ENCODE data around the gene ZBTB7A. TPM values are rescaled to one million over a fixed set of nuclear protein-coding genes. Genes with fewer than 3 reads are reported as not detected.

Gene ZBTB7A
- total RNA-seq, 2 experiments from 2014 or later, result 41.9 to 42.4 TPM

DNA sequence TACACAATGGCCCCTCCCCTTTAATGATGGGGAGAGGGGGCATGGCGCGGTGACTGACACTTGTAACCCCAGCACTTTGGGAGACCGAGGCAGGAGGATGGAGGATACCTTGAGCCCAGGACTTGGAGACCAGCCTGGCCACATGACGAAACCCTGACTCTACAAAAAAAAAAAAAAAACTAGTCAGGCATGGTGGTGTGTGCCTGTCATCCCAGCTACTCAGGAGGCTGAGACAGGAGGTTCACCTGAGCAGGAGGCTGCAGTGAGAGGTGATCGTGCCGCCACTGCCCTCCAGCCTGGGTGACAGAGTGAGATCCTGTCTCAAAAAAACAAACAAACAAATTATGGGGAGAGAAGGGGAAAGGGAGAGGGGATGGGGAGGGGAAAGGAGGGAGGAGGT lies 13.8 kb upstream of the ZBTB7A start:
- ChIA-PET CTCF (no interaction called here), POLR2A (no interaction called here)

- CTCF ChIA-PET, result interaction anchor here (0.8 to 1.4 kb wide), 2 partner anchors 31 to 62 kb away, joined by 3 to 5 read pairs; no protein-coding TSS in a partner anchor
- POLR2A ChIA-PET, result interaction anchor here (0.5 to 1.3 kb wide), 4 partner anchors 9 to 90 kb away, joined by 3 to 5 read pairs (median 4); no protein-coding TSS in a partner anchor
Observed at GRCh38 chr19:4077800-4078684, 11.3 kb upstream of the ZBTB7A start.

DNA sequence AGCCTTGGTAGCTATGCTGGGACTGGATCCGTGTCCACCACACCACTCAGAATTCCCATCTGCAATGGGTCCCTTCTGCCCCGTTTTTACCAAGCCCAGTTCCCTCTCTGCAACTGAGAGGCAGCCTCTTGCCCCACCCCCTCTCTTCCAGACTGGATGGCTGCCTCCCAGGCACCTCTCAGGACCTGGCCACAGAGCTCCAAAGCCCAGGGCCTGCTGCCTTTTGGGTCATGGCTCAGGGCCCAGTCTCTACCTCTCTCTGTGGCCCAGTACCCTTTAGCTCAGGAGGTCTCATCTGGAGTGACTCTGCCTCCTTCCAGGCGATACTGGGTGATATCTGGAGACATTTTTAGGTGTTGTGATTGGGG lies 10.3 kb upstream of the ZBTB7A start:
- ChIA-PET CTCF (no interaction called here), POLR2A (no interaction called here)

DNA sequence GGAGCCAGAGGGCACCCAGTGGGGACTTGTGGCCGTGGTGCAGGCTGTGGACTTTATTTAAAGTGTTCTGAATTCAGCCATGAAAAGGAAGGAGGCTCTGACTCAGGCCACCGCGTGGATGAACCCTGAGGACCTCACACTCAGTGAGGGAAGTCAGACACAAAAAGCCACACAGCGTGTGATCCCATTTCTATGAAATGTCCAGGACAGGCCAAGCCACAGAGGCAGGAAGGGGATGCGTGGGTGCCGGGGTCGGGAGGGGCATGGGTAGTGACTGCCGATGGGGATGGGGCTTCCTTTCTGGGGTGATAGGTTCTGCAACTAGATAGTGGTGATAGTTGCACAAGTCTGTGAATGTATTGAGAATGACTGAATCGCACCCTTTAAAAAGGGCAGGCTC lies 8.7 kb upstream of the ZBTB7A start:
- ChIA-PET POLR2A (no interaction called here), CTCF (no interaction called here)

- ChIA-PET CTCF (interaction anchor here (0.7 kb wide), 1 partner anchor 1574 kb away, joined by 3 read pairs; no protein-coding TSS in a partner anchor), POLR2A (no interaction called here)
Observed at GRCh38 chr19:4071610-4072009, 4.9 kb upstream of the ZBTB7A start.

DNA sequence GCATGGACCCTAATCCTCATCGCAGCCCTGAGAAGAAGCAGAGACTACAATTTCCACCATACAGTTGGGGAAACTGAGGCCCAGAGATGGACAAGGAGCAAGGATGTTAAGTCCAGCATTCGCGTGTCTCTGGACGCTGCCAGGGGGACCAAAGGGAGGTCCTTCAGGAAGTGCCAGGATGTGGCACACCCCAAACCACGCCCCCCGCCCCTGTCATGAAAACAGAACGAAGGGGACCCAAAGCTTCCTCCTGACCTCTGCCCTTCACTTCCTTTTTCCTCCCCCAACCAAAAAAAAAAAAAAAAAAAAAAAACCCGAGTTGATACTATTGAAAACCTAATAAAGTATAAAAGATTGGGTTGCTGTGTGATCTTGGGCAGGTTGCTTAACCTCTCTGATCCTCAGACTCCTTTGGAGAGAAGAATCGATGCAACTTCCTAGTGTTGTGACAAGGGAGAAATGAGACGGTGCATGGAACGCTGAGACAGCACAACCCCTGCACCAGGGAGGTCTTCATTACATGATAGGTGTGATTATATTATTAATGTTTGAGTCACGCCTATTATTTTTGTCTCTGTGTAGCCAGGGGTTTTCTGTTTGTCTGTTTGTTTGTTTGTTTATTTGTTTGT lies 2.7 kb upstream of the ZBTB7A start:
- CTCF ChIA-PET, result interaction anchor here (0.6 to 2.3 kb wide), 2 partner anchors 70 to 381 kb away, joined by 4 to 6 read pairs; no protein-coding TSS in a partner anchor

GRCh38 chr19:4068047-4068966 lies 1.6 kb upstream of the ZBTB7A start:
- POLR2A ChIA-PET, result no interaction called here
- CTCF ChIA-PET, result interaction anchor here (0.6 to 2.3 kb wide), 2 partner anchors 18 to 72 kb away, joined by 4 to 6 read pairs; no protein-coding TSS in a partner anchor

More for the DNA sequence above, 2.7 kb upstream of the ZBTB7A start:
- POLR2A ChIA-PET, result interaction anchor here (0.6 kb wide), 2 partner anchors 8 to 801 kb away, joined by 4 to 7 read pairs; no protein-coding TSS in a partner anchor

DNA sequence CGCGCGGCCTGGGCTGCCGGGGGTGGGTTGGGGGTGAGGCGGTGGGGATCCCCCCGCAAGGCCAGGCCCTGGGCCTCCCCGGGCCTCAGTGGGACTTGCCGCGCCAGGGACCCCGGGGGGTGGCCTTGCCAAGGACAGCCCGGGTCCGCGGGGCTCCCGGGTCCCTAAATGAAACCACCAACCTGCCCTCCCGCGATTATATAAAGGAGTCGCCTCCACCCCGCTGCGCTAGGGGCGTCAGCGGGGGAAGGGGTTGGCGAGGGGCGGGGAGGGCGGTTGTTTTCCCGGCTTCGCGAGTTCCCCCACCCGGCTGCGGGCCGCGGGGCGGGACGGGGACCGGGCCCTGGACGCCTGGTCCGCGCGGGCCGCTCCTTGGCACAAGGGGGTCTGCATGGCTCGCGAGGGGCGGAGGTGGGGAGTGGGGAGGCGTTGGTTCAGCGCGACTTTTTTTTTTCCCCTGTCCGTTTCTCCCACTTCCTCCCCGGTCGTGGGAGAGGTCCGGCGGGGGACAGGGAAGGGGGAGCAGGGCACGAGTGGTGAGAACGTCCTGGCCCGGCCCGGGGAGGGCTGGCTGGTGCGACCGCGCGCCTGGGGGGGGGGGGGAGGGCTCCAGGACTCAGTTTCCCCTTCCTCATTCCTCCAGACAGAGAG lies 822 bp upstream of the ZBTB7A start:
- ChIA-PET CTCF (interaction anchor here (2.3 kb wide), 1 partner anchor 72 kb away, joined by 6 read pairs; no protein-coding TSS in a partner anchor), POLR2A (interaction anchor here (0.5 to 0.7 kb wide), 3 partner anchors 77 to 110 kb away, joined by 3 read pairs; partner anchors contain the start of gene EEF2)

DNA sequence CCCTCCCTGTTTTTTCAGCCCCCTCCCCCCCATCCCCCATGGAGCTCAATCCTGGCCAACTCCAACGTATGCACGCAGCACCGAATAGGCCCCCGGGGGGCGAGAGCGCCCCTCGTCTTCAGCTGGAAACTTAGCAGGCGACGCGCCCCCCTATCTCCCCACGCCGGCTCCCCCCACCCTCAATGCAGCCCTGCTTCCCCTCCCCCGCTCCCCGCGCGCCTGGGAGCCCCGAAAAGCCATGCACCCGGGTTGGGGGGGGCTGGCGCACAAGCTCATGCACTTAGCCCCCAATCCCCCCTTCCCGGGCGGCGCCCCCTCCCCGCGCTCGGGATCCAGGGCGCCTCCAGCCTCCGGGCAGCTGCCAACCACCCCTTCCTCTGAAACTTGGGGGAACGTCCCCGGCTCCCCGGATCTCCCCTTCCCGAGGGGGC lies 508 bp downstream of the ZBTB7A start:
- POLR2A ChIA-PET, result interaction anchor here (0.6 to 1.6 kb wide), 4 partner anchors 12 to 81 kb away, joined by 3 to 5 read pairs (median 4); partner anchors contain the start of gene EEF2
- CTCF ChIA-PET, result interaction anchor here (0.5 kb wide), 1 partner anchor 746 kb away, joined by 3 read pairs; no protein-coding TSS in a partner anchor

DNA sequence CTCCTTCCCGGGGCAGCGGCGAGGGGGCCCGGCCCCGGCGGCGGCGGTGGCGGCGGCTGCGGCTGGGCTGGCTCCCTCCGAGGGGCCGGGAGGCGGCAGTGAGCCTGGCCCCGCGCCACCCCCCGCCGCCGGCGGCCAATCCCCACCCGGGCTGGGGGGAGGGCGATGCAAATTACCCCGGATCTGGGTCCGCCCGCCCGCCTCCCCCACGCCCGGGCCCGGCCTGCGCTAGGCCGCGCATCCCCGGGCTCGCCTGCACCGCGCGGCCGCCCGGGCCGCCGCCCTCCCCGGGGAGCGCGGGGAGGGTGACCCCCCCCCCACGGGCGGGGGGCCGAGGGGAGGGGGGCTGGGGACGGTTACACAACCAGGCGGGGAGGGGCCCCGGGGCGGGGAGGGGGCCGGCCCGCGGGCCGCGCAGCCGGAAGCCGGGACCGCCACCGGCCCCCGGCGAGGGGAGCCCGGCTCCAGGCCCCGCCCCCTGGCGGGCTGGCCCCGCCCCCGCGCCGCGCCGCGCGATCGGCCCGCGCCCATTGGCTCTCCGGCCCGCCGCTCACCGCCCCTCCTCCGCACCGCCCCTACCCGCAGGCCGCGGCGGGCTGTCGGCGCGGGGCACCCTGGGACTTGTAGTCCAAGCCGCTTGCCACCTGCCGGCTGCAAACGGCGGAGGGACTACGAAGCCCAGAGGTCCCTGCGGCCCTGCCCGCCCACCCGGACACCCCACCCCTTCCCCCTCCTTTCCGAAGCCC lies 1.1 kb downstream of the ZBTB7A start:
- ChIA-PET POLR2A (interaction anchor here (0.7 to 1.6 kb wide), 3 partner anchors 13 to 80 kb away, joined by 3 to 5 read pairs (median 4); partner anchors contain the start of gene EEF2), CTCF (interaction anchor here (0.5 kb wide), 1 partner anchor 747 kb away, joined by 3 read pairs; no protein-coding TSS in a partner anchor)

DNA sequence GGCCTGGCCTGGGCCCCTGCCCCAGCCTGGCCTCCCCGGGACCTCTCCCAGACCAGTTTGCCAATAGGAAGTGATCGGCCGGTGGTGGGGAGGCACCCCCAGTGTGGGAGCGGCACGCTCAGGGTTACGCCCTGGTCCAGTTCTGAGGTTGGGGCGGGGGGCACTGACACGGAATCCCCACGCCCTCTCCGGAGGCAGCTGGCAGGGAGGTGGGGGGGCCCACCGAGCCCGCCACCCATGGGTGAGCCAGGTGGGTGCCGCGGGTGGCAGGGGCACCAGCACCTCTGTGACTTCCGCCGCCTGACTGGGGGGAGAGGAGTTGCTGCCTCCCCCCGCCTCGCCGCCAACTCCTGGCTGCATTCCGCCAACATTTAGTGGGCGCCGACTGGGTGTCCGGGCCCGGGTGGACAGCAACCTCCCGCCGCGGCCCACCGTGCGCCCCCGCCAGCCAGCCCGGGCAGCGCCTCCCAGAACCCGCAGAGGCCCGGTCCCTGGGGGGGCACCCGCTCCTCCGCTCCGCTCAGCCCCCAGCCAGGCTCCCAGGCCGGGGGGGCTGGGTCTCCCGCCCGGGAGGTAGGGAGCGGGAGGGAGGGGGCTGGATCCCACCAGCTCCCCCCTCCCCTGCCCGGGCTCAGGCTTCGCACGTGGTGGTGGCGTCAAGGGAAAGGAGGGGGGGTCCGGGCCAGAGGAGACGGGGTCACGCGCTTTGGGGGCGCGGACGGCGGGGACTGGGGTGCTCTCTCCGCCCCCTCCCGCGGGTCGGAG lies 2.0 kb downstream of the ZBTB7A start:
- POLR2A ChIA-PET, result interaction anchor here (0.5 kb wide), 1 partner anchor 40 kb away, joined by 3 read pairs; no protein-coding TSS in a partner anchor
- CTCF ChIA-PET, result interaction anchor here (0.6 kb wide), 1 partner anchor 14 kb away, joined by 3 read pairs; no protein-coding TSS in a partner anchor

DNA sequence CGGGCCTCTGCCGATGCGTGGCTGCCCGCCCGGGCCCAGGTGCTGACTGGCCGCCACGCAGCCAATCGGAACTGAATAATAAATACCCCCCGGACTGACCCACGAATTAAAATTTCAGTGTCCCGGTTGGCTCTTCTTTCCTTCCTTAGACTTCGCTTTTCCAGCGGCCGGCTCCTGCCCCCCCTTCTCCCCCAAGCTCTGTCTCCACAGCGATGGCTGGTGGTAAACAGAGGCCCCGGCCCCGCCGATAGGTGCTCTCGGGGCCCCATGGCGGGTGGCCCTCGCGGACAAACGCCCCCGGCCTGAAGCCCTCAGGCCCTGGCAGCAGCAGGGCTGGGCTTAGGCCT lies 2.6 kb downstream of the ZBTB7A start:
- ChIA-PET POLR2A (no interaction called here), CTCF (interaction anchor here (0.6 kb wide), 2 partner anchors 15 to 79 kb away, joined by 3 read pairs; no protein-coding TSS in a partner anchor)

GRCh38 chr19:4063369-4064148 lies 3.1 kb downstream of the ZBTB7A start:
- ChIA-PET POLR2A (no interaction called here), CTCF (interaction anchor here (0.6 kb wide), 1 partner anchor 80 kb away, joined by 3 read pairs; no protein-coding TSS in a partner anchor)

DNA sequence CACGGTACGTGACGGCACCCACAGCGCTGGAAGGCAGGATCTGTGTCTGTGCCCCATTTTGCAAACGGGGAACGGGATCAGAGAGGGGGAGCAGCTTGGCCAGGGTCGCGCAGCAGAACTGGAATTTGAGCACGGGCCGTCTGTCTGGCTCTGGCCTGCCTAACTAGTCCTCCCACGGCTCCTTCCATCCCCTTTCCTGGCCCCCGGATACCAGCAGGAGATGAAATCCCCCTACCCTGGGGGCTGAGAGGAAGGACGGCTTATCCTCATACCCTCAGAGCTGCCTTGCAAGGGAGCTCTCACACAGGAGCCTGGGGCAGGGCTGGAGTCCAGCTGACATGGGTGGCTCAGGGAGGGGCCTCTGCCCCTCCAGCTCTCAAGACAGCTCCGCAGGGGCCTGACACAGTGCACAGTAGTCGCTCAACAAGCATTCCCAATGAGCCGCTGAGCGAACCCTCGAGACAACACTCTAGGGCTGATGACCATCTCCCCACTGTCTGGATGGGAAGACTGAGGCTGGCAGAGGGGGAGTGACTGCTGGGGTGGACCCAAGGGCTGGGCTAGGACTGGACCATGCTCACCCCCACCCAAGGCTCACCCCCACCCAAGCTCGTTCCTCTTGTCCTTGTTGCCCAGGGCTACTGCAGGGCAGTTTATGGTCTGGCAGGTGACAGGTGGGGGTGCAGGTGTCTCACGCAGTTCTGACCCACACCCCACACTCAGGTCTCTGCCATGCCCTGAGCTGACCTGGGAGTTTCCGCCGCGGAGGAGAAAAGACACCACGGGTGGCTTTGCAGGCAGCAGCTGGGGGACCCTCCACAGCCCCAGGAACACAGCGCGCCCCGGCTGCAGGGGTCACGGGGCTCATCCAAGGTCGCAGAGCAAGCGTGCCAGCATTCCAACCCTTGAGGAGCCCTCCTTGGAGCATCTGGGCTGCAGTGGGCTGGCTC lies 4.0 kb downstream of the ZBTB7A start:
- POLR2A ChIA-PET, result interaction anchor here (0.9 kb wide), 1 partner anchor 57 kb away, joined by 3 read pairs; no protein-coding TSS in a partner anchor
- CTCF ChIA-PET, result no interaction called here

Measured in activated CD8-positive, alpha-beta memory T cell treated with anti-CD3 and anti-CD28 coated beads for 36 hours (primary cell).